HFFc6 (cell line): ENCODE measurements around the gene TMEM14B. TPM values are rescaled to one million over a fixed set of nuclear protein-coding genes. Genes with fewer than 3 reads are reported as not detected.

Experiments used
- DNase-seq: peaks from one replicate; pipeline ENCODE4 v3.0.0-alpha.2; 2018
- H3K27ac Mint-ChIP-seq: 2 replicates; pipeline ENCODE4 v1.8.0; 2020; ENCODE audit warnings: mild to moderate bottlenecking, mixed read lengths
- H3K27me3 Mint-ChIP-seq: 2 replicates; pipeline ENCODE4 v1.8.0; 2021; ENCODE audit warnings: mild to moderate bottlenecking, moderate library complexity, mixed read lengths; ENCODE audit not compliant: insufficient read depth
- H3K36me3 Mint-ChIP-seq: 2 replicates; pipeline ENCODE4 v1.8.0; 2021; ENCODE audit warnings: low read depth, mixed read lengths
- H3K4me1 Mint-ChIP-seq: 2 replicates; pipeline ENCODE4 v1.8.0; 2020; ENCODE audit warnings: low read depth, mixed read lengths
- H3K4me3 Mint-ChIP-seq: 2 replicates; pipeline ENCODE4 v1.8.0; 2020; ENCODE audit warnings: mild to moderate bottlenecking, moderate library complexity, mixed read lengths
- H3K9me3 Mint-ChIP-seq: 2 replicates; pipeline ENCODE4 v1.8.0; 2020; ENCODE audit warnings: mild to moderate bottlenecking, mixed read lengths
- total RNA-seq, 6 experiments: library from RNA; stranded (reverse); fragmentation: NEBNext Ultra II Directional; extraction: Animal tissue kit (Norgen Biotek cat#: 25700); gene quantifications; 2 replicates in 1 of 6; 3 replicates in 5 of 6; pipeline ENCODE4 v1.2.3, GENCODE V29; 2021
- TF ChIP-seq, protein P1 (sequence below): fragments of 200-600 bp; sonication (generic); IDR thresholded peaks from 2 replicates; pipeline ENCODE4 v1.5.0; 2021; ENCODE audit warnings: antibody characterized with exemption, mild to moderate bottlenecking

Gene TMEM14B
- total RNA-seq, 6 experiments from 2014 or later = 82.7 to 113 (median 96.7) TPM

GRCh38 chr6:10771371-10771894 lies 23.8 kb downstream of the TMEM14B start:
- H3K9me3 Mint-ChIP-seq = no peaks in the 10 kb centered on the region
- no peak overlapping the region for H3K27ac Mint-ChIP-seq
- H3K36me3 Mint-ChIP-seq = no peaks in the 10 kb centered on the region; the same call in 1 of the 2 replicates
- TF ChIP-seq, protein P1, sequence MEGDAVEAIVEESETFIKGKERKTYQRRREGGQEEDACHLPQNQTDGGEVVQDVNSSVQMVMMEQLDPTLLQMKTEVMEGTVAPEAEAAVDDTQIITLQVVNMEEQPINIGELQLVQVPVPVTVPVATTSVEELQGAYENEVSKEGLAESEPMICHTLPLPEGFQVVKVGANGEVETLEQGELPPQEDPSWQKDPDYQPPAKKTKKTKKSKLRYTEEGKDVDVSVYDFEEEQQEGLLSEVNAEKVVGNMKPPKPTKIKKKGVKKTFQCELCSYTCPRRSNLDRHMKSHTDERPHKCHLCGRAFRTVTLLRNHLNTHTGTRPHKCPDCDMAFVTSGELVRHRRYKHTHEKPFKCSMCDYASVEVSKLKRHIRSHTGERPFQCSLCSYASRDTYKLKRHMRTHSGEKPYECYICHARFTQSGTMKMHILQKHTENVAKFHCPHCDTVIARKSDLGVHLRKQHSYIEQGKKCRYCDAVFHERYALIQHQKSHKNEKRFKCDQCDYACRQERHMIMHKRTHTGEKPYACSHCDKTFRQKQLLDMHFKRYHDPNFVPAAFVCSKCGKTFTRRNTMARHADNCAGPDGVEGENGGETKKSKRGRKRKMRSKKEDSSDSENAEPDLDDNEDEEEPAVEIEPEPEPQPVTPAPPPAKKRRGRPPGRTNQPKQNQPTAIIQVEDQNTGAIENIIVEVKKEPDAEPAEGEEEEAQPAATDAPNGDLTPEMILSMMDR = no peak
- no peak for DNase-seq
- H3K27me3 Mint-ChIP-seq = no peaks in the 10 kb centered on the region
- no peaks in the 10 kb centered on the region for H3K4me1 Mint-ChIP-seq
- no peak overlapping the region for H3K4me3 Mint-ChIP-seq

DNA sequence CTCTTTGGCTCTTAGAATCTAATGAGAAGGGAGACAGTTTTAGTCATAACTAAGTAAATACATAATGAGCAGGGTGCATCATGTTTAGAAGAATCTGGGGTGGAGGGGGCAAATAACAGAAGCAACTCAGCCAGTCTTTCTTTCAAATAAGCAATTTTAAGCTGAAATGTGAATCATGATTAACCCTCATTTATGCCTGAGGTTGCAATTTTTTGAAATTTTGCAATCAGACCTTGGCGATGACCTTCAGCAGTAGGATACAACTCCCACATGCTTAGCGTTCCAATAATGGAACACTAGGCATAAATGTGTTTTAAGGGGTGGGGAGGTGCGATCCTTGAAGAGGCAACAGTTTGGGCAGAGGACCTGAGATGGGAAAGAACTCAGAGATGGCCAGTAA lies 30.6 kb downstream of the TMEM14B start:
- H3K36me3 Mint-ChIP-seq = no peaks in the 10 kb centered on the region; the same call in 1 of the 2 replicates
- no peaks in the 10 kb centered on the region for H3K4me1 Mint-ChIP-seq
- H3K9me3 Mint-ChIP-seq = no peaks in the 10 kb centered on the region
- peaks cover 2% of the 10 kb centered on the region; the same call in 1 of the 2 replicates for H3K27me3 Mint-ChIP-seq
- H3K27ac Mint-ChIP-seq = no peak overlapping the region
- H3K4me3 Mint-ChIP-seq = no peak overlapping the region
- TF ChIP-seq, protein P1 = no peak
- no peak for DNase-seq

DNA sequence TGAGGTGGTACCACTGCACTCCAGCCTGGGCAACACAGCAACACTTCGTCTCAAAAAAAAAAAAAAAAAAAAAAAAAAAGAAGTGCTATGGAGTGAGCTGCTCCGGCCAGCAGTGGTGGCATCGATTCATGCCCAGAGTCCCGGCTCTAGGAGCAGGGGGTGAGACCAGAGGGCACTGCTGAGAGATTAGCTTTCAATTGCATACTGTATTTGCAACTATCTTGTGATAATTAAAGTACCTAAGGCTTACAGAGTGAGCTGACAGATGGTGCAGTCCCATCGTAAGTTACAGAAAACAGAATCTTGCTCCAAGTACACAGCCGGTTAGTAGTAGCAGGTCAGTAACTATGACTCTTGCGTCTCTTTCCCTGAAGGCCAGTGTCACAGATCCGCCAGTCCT lies 31.5 kb downstream of the TMEM14B start:
- Mint-ChIP-seq H3K4me1 (no peaks in the 10 kb centered on the region), H3K4me3 (no peak overlapping the region), H3K9me3 (no peaks in the 10 kb centered on the region), H3K36me3 (no peaks in the 10 kb centered on the region; the same call in 1 of the 2 replicates), H3K27ac (no peak overlapping the region), H3K27me3 (peaks cover 2% of the 10 kb centered on the region; the same call in 1 of the 2 replicates)
- no peak for DNase-seq
- TF ChIP-seq, protein P1 = no peak

- Mint-ChIP-seq H3K9me3 (no peaks in the 10 kb centered on the region), H3K4me1 (0 out of 2 replicates have a peak, but pooled peaks cover 7% of the 10 kb centered on the region), H3K27ac (no peak overlapping the region), H3K36me3 (no peaks in the 10 kb centered on the region), H3K27me3 (no peaks in the 10 kb centered on the region), H3K4me3 (no peak overlapping the region)
- TF ChIP-seq, protein P1 = no peak
- DNase-seq = no peak
Observed at GRCh38 chr6:10791673-10792072, 44.1 kb downstream of the TMEM14B start.

GRCh38 chr6:10792101-10792500 lies 44.5 kb downstream of the TMEM14B start:
- Mint-ChIP-seq H3K4me1 (0 out of 2 replicates have a peak, but pooled peaks cover 7% of the 10 kb centered on the region), H3K27ac (no peak overlapping the region), H3K27me3 (no peaks in the 10 kb centered on the region), H3K36me3 (no peaks in the 10 kb centered on the region), H3K9me3 (no peaks in the 10 kb centered on the region), H3K4me3 (no peak overlapping the region)
- TF ChIP-seq, protein P1 = no peak
- no peak for DNase-seq

DNA sequence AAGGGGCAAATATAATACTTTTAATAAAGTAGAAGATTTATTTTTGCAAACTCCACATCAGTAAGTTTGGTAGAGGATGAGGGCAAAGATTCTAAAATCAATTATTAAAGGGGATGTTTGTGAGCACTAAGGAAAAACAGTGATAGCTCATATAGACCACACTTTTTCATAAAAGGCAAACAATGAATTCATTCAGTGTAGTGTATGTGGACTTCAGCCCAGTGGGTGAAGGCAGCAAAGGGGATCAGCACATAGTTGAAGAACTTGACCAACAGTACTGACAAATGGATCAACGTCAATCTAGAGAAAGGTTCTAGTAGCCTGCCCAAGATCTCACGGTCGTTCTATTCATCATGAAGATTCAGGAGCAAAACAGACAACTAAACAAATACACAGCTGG lies 45.4 kb downstream of the TMEM14B start:
- Mint-ChIP-seq H3K27ac (no peak overlapping the region), H3K36me3 (no peaks in the 10 kb centered on the region), H3K4me1 (0 out of 2 replicates have a peak, but pooled peaks cover 7% of the 10 kb centered on the region), H3K9me3 (no peaks in the 10 kb centered on the region), H3K27me3 (no peaks in the 10 kb centered on the region), H3K4me3 (no peak overlapping the region)
- TF ChIP-seq, protein P1 = no peak
- DNase-seq = no peak
